PC-3 (cell line): Measurements from ENCODE around the gene FOXI2. TPM values are rescaled to one million over a fixed set of nuclear protein-coding genes. Genes with fewer than 3 reads are reported as not detected.

Source experiments
- ATAC-seq: fragments of 200-7000 bp; cut with Tn5 transposase; 2 replicates; pipeline ENCODE4 v1.9.1; 2020; ENCODE audit warnings: mild to moderate bottlenecking, moderate library complexity
- Bru-seq: library from RNA; stranded (reverse); fragments of 400-500 nt; gene quantifications from one replicate; lab custom pipeline; 2021; lab: Mats Ljungman, UMichigan
- BruChase-seq, 2 experiments: library from RNA; stranded (reverse); fragments of 400-500 nt; gene quantifications; one replicate each; lab custom pipeline; 2021; lab: Mats Ljungman, UMichigan
- BruUV-seq: library from RNA; stranded (reverse); fragments of 400-500 nt; replicated peaks from 2 replicates; lab custom pipeline; 2021; lab: Mats Ljungman, UMichigan
- CTCF ChIA-PET: fragments of 300-600 bp; sonication (Branson Sonifier 250); formaldehyde crosslinking; loops from one replicate; lab custom pipeline; 2022; ENCODE audit warnings: antibody characterized with exemption; lab: Charles Lee
- POLR2A ChIA-PET: fragments of 300-600 bp; sonication (Branson Sonifier 250); formaldehyde crosslinking; loops from one replicate; lab custom pipeline; 2022; ENCODE audit warnings: antibody characterized with exemption; ENCODE audit not compliant: unreplicated experiment; lab: Charles Lee
- DNase-seq: peaks from one replicate; pipeline ENCODE4 v3.0.0-alpha.2; 2015
- H2AFZ ChIP-seq: fragments of 300-600 bp; sonication (generic); 2 replicates; pipeline ENCODE4 v1.6.0; 2016; ENCODE audit warnings: antibody characterized with exemption, low read length
- H3F3A ChIP-seq: fragments of 300-600 bp; sonication (generic); one replicate; pipeline ENCODE4 v1.6.0; 2017; ENCODE audit warnings: antibody characterized with exemption, low read length, control low read depth, mild to moderate bottlenecking; ENCODE audit not compliant: unreplicated experiment
- H3K27ac ChIP-seq: fragments of 300-600 bp; sonication (generic); 2 replicates; pipeline ENCODE4 v1.5.1; 2016; ENCODE audit warnings: mild to moderate bottlenecking, low read length
- H3K27me3 ChIP-seq: fragments of 300-600 bp; sonication (generic); 2 replicates; pipeline ENCODE4 v1.6.1; 2016; ENCODE audit warnings: low read length, mixed read lengths
- H3K36me3 ChIP-seq: fragments of 300-600 bp; sonication (generic); 2 replicates; pipeline ENCODE4 v1.6.1; 2016; ENCODE audit warnings: low read depth, mixed run types, low read length, mixed read lengths
- H3K4me1 ChIP-seq: fragments of 300-600 bp; sonication (generic); 2 replicates; pipeline ENCODE4 v1.5.1; 2016; ENCODE audit warnings: low read length; ENCODE audit not compliant: insufficient read depth
- H3K4me2 ChIP-seq: fragments of 300-600 bp; sonication (generic); 2 replicates; pipeline ENCODE4 v1.6.0; 2016; ENCODE audit warnings: low read length
- H3K4me3 ChIP-seq: fragments of 300-600 bp; sonication (generic); 2 replicates; pipeline ENCODE4 v1.5.1; 2016; ENCODE audit warnings: mild to moderate bottlenecking, low read length, mixed read lengths
- H3K79me2 ChIP-seq: fragments of 300-600 bp; sonication (generic); 2 replicates; pipeline ENCODE4 v1.6.1; 2017; ENCODE audit warnings: low read length, mixed read lengths
- H3K9ac ChIP-seq: fragments of 300-600 bp; sonication (generic); 2 replicates; pipeline ENCODE4 v1.6.0; 2016; ENCODE audit warnings: mild to moderate bottlenecking, low read length
- H3K9me2 ChIP-seq: fragments of 300-600 bp; sonication (generic); replicated peaks from 2 replicates; pipeline ENCODE4 v1.6.1; 2016; ENCODE audit warnings: mixed run types, low read length, mixed read lengths
- H3K9me3 ChIP-seq: fragments of 300-600 bp; sonication (generic); 2 replicates; pipeline ENCODE4 v1.6.1; 2016; ENCODE audit warnings: low read length, mixed read lengths
- H4K20me1 ChIP-seq: fragments of 300-600 bp; sonication (generic); 2 replicates; pipeline ENCODE4 v1.6.1; 2016; ENCODE audit warnings: low read length, mixed read lengths
- CTCF ChIP-seq: fragments of 300-600 bp; sonication (generic); conservative IDR thresholded peaks from 2 replicates; pipeline ENCODE4 v1.5.1; 2017; ENCODE audit warnings: antibody characterized with exemption, low read depth, mild to moderate bottlenecking, low read length
- EZH2 ChIP-seq: fragments of 300-600 bp; sonication (generic); IDR thresholded peaks from one replicate; pipeline ENCODE4 v1.6.1; 2017; ENCODE audit warnings: antibody characterized with exemption, mild to moderate bottlenecking, low read length; ENCODE audit not compliant: unreplicated experiment
- EZH2phosphoT487 ChIP-seq: fragments of 300-600 bp; sonication (generic); IDR thresholded peaks from 2 replicates; pipeline ENCODE4 v1.6.1; 2018; ENCODE audit warnings: mild to moderate bottlenecking, antibody characterized with exemption, low read length, borderline replicate concordance
- intact Hi-C: fragments of 100-400 bp; cut with micrococcal nuclease; formaldehyde crosslinking; loops from 2 replicates; pipeline ENCODE4 v1.9.0; 2023
- long read RNA-seq: library from polyadenylated mRNA; unstranded; transcript quantifications from one replicate; pipeline ENCODE4 v2.0.0, GENCODE V29; 2021; ENCODE audit not compliant: unreplicated experiment
- total RNA-seq: library from RNA; depleted of rRNA; stranded (reverse); fragments of >200 nt; gene quantifications from 2 replicates; pipeline ENCODE4 v1.2.3, GENCODE V29; 2014; rRNA removed

The FOXI2 gene
- total RNA-seq (not detected in 2 replicates), Bru-seq, nascent RNA (not detected), BruChase-seq, experiment 1, labeled RNA remaining after a 6-hour chase (not detected), BruChase-seq, experiment 2, labeled RNA remaining after a 2-hour chase (not detected)
- long read RNA-seq: 0 reads

GRCh38 chr10:127736915-127737562, at the start of gene FOXI2:
Gene FOXI2 (plus strand): TSS chr10:127737185. CDS start chr10:127737274, 89 bp downstream.
- TF ChIP-seq EZH2phosphoT487: no peak
- Histone ChIP-seq H3K79me2 (no peaks in the 10 kb centered on the region), H3K9ac (no peak within 1 kb of the TSS), H2AFZ (no peak within 1 kb of the TSS), H3K36me3 (no peaks in the 10 kb centered on the region), H4K20me1 (no peaks in the 10 kb centered on the region), H3K9me3 (no peaks in the 10 kb centered on the region), H3K4me2 (no peak within 1 kb of the TSS), H3K4me3 (no peak within 1 kb of the TSS), H3K27ac (no peak within 1 kb of the TSS), H3K9me2 (no peaks in the 10 kb centered on the region), H3K4me1 (no peaks in the 10 kb centered on the region), H3F3A (no peaks in the 10 kb centered on the region), H3K27me3 (0 out of 2 replicates have a peak, but pooled peaks cover 4% of the 10 kb centered on the region)
- ChIA-PET POLR2A (no interaction called here), CTCF (no interaction called here)
- ATAC-seq (no peak), DNase-seq (no peak)
- intact Hi-C loops: no loop called here
- BruUV-seq: no TSS peak

- Histone ChIP-seq H3K9me3 (no peaks in the 10 kb centered on the region), H3K4me2 (no peak overlapping the region), H3K27ac (no peak overlapping the region), H3K4me1 (no peaks in the 10 kb centered on the region), H2AFZ (no peak overlapping the region), H3K4me3 (no peak overlapping the region), H3K36me3 (no peaks in the 10 kb centered on the region), H3F3A (no peaks in the 10 kb centered on the region), H4K20me1 (no peaks in the 10 kb centered on the region), H3K27me3 (peaks cover 20% of the 10 kb centered on the region; the same call in 1 of the 2 replicates), H3K79me2 (no peaks in the 10 kb centered on the region), H3K9ac (no peak overlapping the region), H3K9me2 (no peaks in the 10 kb centered on the region)
- BruUV-seq: no TSS peak
- intact Hi-C loops: no loop called here
- CTCF ChIA-PET: no interaction called here
- TF ChIP-seq CTCF (no peak), EZH2 (no peak), EZH2phosphoT487 (no peak)
- no peak for DNase-seq
- no peak for ATAC-seq
- POLR2A ChIA-PET: no interaction called here
These were observed 49.4 kb upstream of the FOXI2 start for GRCh38 chr10:127687548-127687947.

GRCh38 chr10:127690176-127690835, 46.7 kb upstream of the FOXI2 start:
- no peak overlapping the region for H3K9ac ChIP-seq
- TF ChIP-seq EZH2phosphoT487: no peak
- TF ChIP-seq EZH2: no peak
- no peak for TF ChIP-seq CTCF
- no peak overlapping the region for H3K4me3 ChIP-seq
- H3K36me3 ChIP-seq: no peaks in the 10 kb centered on the region
- no peaks in the 10 kb centered on the region for H3F3A ChIP-seq
- no peaks in the 10 kb centered on the region for H4K20me1 ChIP-seq
- no peaks in the 10 kb centered on the region for H3K9me2 ChIP-seq
- intact Hi-C loops: no loop called here
- BruUV-seq: no TSS peak
- ATAC-seq (no peak), DNase-seq (no peak)
- POLR2A ChIA-PET: no interaction called here
- peaks cover 19% of the 10 kb centered on the region; the same call in 1 of the 2 replicates for H3K27me3 ChIP-seq
- no peak overlapping the region for H3K27ac ChIP-seq
- CTCF ChIA-PET: no interaction called here
- H3K79me2 ChIP-seq: no peaks in the 10 kb centered on the region
- H3K4me1 ChIP-seq: no peaks in the 10 kb centered on the region
- H3K9me3 ChIP-seq: no peaks in the 10 kb centered on the region
- H3K4me2 ChIP-seq: no peak overlapping the region
- H2AFZ ChIP-seq: no peak overlapping the region
